IMR-90 (cell line): Measurements from ENCODE around the gene ZNF346. TPM values are rescaled to one million over a fixed set of nuclear protein-coding genes. Genes with fewer than 3 reads are reported as not detected.

Experiments used
- ATAC-seq: fragments of 200-7000 bp; cut with Tn5 transposase; 2 replicates; pipeline ENCODE4 v1.9.1; 2020; ENCODE audit warnings: low read depth, mild to moderate bottlenecking, moderate library complexity
- BruUV-seq: library from RNA; stranded (reverse); fragments of 400-500 nt; replicated peaks from 2 replicates; lab custom pipeline; 2021; lab: Mats Ljungman, UMichigan
- CTCF ChIA-PET: fragments of 300-600 bp; formaldehyde crosslinking; extraction: SDS; loops from one replicate; lab custom pipeline; 2021; ENCODE audit warnings: antibody characterized with exemption; lab: Yijun Ruan, JAX
- POLR2A ChIA-PET: fragments of 300-600 bp; sonication (Branson Sonifier 250); formaldehyde crosslinking; loops from one replicate; lab custom pipeline; 2022; ENCODE audit warnings: antibody characterized with exemption; ENCODE audit not compliant: unreplicated experiment; lab: Charles Lee
- DNase-seq: peaks from one replicate; pipeline ENCODE4 v3.0.0; 2013
- H2AFZ ChIP-seq: replicated peaks from 2 replicates; pipeline ENCODE3; 2013; ENCODE audit warnings: low read length, mild to moderate bottlenecking; ENCODE audit not compliant: poor library complexity
- H2AK5ac ChIP-seq: 2 replicates; pipeline ENCODE4 v1.6.1; 2013; ENCODE audit warnings: low read depth, low read length, inconsistent platforms
- H2AK9ac ChIP-seq: replicated peaks from 2 replicates; pipeline ENCODE3; 2013; ENCODE audit warnings: mild to moderate bottlenecking, low read depth, low read length, moderate library complexity; ENCODE audit not compliant: poor library complexity
- H2BK120ac ChIP-seq: 2 replicates; pipeline ENCODE4 v1.6.1; 2013; ENCODE audit warnings: low read depth, low read length, inconsistent platforms
- H2BK15ac ChIP-seq: 3 replicates; pipeline ENCODE4 v1.6.1; 2013; ENCODE audit warnings: low read depth, low read length, inconsistent platforms
- H2BK20ac ChIP-seq: 2 replicates; pipeline ENCODE4 v1.6.1; 2013; ENCODE audit warnings: low read depth, mild to moderate bottlenecking, inconsistent platforms, low read length, moderate library complexity
- H2BK5ac ChIP-seq: 2 replicates; pipeline ENCODE4 v1.6.1; 2013; ENCODE audit warnings: mild to moderate bottlenecking, low read depth, low read length, inconsistent platforms; ENCODE audit not compliant: poor library complexity, severe bottlenecking
- H3K14ac ChIP-seq: replicated peaks from 2 replicates; pipeline ENCODE4 v1.6.1; 2013; ENCODE audit warnings: low read depth, low read length, inconsistent platforms
- H3K18ac ChIP-seq: 2 replicates; pipeline ENCODE4 v1.6.1; 2013; ENCODE audit warnings: low read depth, low read length, control low read depth
- H3K23ac ChIP-seq: 2 replicates; pipeline ENCODE4 v1.6.1; 2013; ENCODE audit warnings: low read depth, low read length, inconsistent platforms
- H3K27ac ChIP-seq: 2 replicates; pipeline ENCODE4 v1.5.1; 2013; ENCODE audit warnings: mild to moderate bottlenecking, control low read depth, low read length; ENCODE audit not compliant: insufficient read depth
- H3K27me3 ChIP-seq: 2 replicates; pipeline ENCODE4 v1.6.1; 2013; ENCODE audit warnings: low read length; ENCODE audit not compliant: control insufficient read depth, insufficient read depth
- H3K36me3 ChIP-seq: 2 replicates; pipeline ENCODE4 v1.6.1; 2013; ENCODE audit warnings: low read length, mixed read lengths; ENCODE audit not compliant: control insufficient read depth, insufficient read depth
- H3K4ac ChIP-seq: 2 replicates; pipeline ENCODE4 v1.6.1; 2013; ENCODE audit warnings: low read depth, low read length, inconsistent platforms
- H3K4me1 ChIP-seq: 2 replicates; pipeline ENCODE4 v1.6.1; 2013; ENCODE audit warnings: low read length, mixed read lengths; ENCODE audit not compliant: control insufficient read depth, insufficient read depth
- H3K4me2 ChIP-seq: 2 replicates; pipeline ENCODE4 v1.6.1; 2013; ENCODE audit warnings: low read depth, mild to moderate bottlenecking, control low read depth, low read length, moderate library complexity
- H3K4me3 ChIP-seq: 2 replicates; pipeline ENCODE4 v1.5.1; 2013; ENCODE audit warnings: low read depth, mild to moderate bottlenecking, control low read depth, low read length, moderate library complexity; ENCODE audit not compliant: insufficient read depth
- H3K56ac ChIP-seq: 2 replicates; pipeline ENCODE4 v1.6.1; 2013; ENCODE audit warnings: low read length, inconsistent platforms; ENCODE audit not compliant: insufficient read depth; ENCODE audit errors: extremely low read depth
- H3K79me1 ChIP-seq, 2 experiments: 2 replicates each; pipeline ENCODE4 v1.6.1; 2013; ENCODE audit warnings: low read length in 2 of 2, inconsistent platforms in 1 of 2, low read depth in 1 of 2
- H3K9ac ChIP-seq: 2 replicates; pipeline ENCODE4 v1.6.1; 2013; ENCODE audit warnings: low read depth, low read length, control low read depth
- H3K9me1 ChIP-seq: 2 replicates; pipeline ENCODE4 v1.6.1; 2013; ENCODE audit warnings: low read length, inconsistent platforms; ENCODE audit not compliant: insufficient read depth
- H3K9me3 ChIP-seq: 2 replicates; pipeline ENCODE4 v1.6.1; 2013; ENCODE audit warnings: low read length; ENCODE audit not compliant: control insufficient read depth, insufficient read depth
- H4K20me1 ChIP-seq: 2 replicates; pipeline ENCODE4 v1.6.1; 2013; ENCODE audit warnings: low read length, inconsistent platforms; ENCODE audit not compliant: insufficient read depth
- H4K5ac ChIP-seq: 2 replicates; pipeline ENCODE4 v1.6.1; 2013; ENCODE audit warnings: mild to moderate bottlenecking, low read depth, low read length, control low read depth
- H4K8ac ChIP-seq, 2 experiments: 2 replicates each; pipeline ENCODE4 v1.6.1; 2013; ENCODE audit warnings: low read depth in 2 of 2, low read length in 2 of 2, control low read depth in 1 of 2, inconsistent platforms in 1 of 2
- H4K91ac ChIP-seq: 2 replicates; pipeline ENCODE4 v1.6.1; 2013; ENCODE audit warnings: low read depth, low read length, inconsistent platforms; ENCODE audit not compliant: insufficient read depth
- BHLHE40 ChIP-seq: fragments of 150-350 bp; IDR thresholded peaks from 2 replicates; pipeline ENCODE4 v1.6.1; 2016; ENCODE audit warnings: mild to moderate bottlenecking, low read depth, low read length
- CEBPB ChIP-seq: IDR thresholded peaks from 2 replicates; pipeline ENCODE4 v1.6.1; 2012; ENCODE audit warnings: low read depth, low read length, improper control_type of control experiment
- CHD1 ChIP-seq: IDR thresholded peaks from 2 replicates; pipeline ENCODE4 v1.6.1; 2012; ENCODE audit warnings: low read depth, low read length, improper control_type of control experiment
- CTCF ChIP-seq: conservative IDR thresholded peaks from 2 replicates; pipeline ENCODE4 v1.5.1; 2012; ENCODE audit warnings: mild to moderate bottlenecking, low read depth, low read length, improper control_type of control experiment
- ELK1 ChIP-seq: fragments of 150-350 bp; IDR thresholded peaks from 2 replicates; pipeline ENCODE4 v1.6.1; 2016; ENCODE audit warnings: low read depth, mild to moderate bottlenecking, low read length, moderate library complexity, borderline replicate concordance
- FOS ChIP-seq: fragments of 150-350 bp; IDR thresholded peaks from 2 replicates; pipeline ENCODE4 v1.6.1; 2016; ENCODE audit warnings: low read depth, low read length
- MAFK ChIP-seq: IDR thresholded peaks from 2 replicates; pipeline ENCODE4 v1.6.1; 2012; ENCODE audit warnings: low read depth, low read length, improper control_type of control experiment
- MAZ ChIP-seq: IDR thresholded peaks from 2 replicates; pipeline ENCODE4 v1.6.1; 2012; ENCODE audit warnings: low read depth, mild to moderate bottlenecking, low read length, improper control_type of control experiment, moderate library complexity, borderline replicate concordance
- MXI1 ChIP-seq: IDR thresholded peaks from 2 replicates; pipeline ENCODE4 v1.6.1; 2012; ENCODE audit warnings: low read depth, mild to moderate bottlenecking, low read length, moderate library complexity, borderline replicate concordance
- NFE2L2 ChIP-seq: fragments of 150-350 bp; IDR thresholded peaks from 2 replicates; pipeline ENCODE4 v1.6.1; 2016; ENCODE audit warnings: low read depth, mild to moderate bottlenecking, low read length
- POLR2A ChIP-seq: IDR thresholded peaks from 2 replicates; pipeline ENCODE4 v1.6.1; 2012; ENCODE audit warnings: mild to moderate bottlenecking, low read depth, low read length
- RAD21 ChIP-seq: IDR thresholded peaks from 2 replicates; pipeline ENCODE4 v1.6.1; 2012; ENCODE audit warnings: low read length, improper control_type of control experiment
- RCOR1 ChIP-seq: IDR thresholded peaks from 2 replicates; pipeline ENCODE4 v1.6.1; 2012; ENCODE audit warnings: mild to moderate bottlenecking, low read length, improper control_type of control experiment; ENCODE audit not compliant: insufficient replicate concordance
- RFX5 ChIP-seq: IDR thresholded peaks from 2 replicates; pipeline ENCODE4 v1.8.0; 2012; ENCODE audit warnings: low read depth, mild to moderate bottlenecking, low read length, moderate library complexity
- SMC3 ChIP-seq: fragments of 150-350 bp; IDR thresholded peaks from 2 replicates; pipeline ENCODE4 v1.6.1; 2016; ENCODE audit warnings: low read depth, mild to moderate bottlenecking, antibody characterized with exemption, low read length, moderate library complexity
- WGBS, 2 experiments: methylation state at CpG; one replicate each; pipeline versions ENCODE4 v1.1.5 to v1.1.7; 2013; ENCODE audit warnings: missing lambda C conversion rate in 2 of 2; ENCODE audit not compliant: insufficient read length in 1 of 2; ENCODE audit errors: extremely low coverage in 2 of 2; 5-methylcytosine and 5-hydroxymethylcytosine counted together
- dilution Hi-C: fragments of 300-500 bp; cut with HindIII; formaldehyde crosslinking; loops from one replicate; pipeline ENCODE4 v1.14.3; 2018; ENCODE audit warnings: low sequenced_read_pairs; ENCODE audit not compliant: unreplicated experiment
- in situ Hi-C: fragments of 300-500 bp; cut with MboI; formaldehyde crosslinking; loops from 3 replicates; pipeline ENCODE4 v1.14.3; 2019; ENCODE audit warnings: low sequenced_read_pairs, inconsistent platforms, mixed read lengths
- intact Hi-C: fragments of 100-400 bp; cut with micrococcal nuclease; formaldehyde crosslinking; loops from 2 replicates; pipeline ENCODE4 v1.10.0; 2022
- polyA plus RNA-seq, 3 experiments: library from polyadenylated mRNA; depleted of rRNA; stranded (reverse); fragments of >200 nt; gene quantifications; 2 replicates each; pipeline ENCODE4 v1.2.3, GENCODE V29; 2012; ENCODE audit warnings: low replicate concordance in 1 of 3
- total RNA-seq: library from RNA; depleted of rRNA; stranded (reverse); fragments of >200 nt; gene quantifications from 2 replicates; pipeline ENCODE4 v1.2.3, GENCODE V29; 2012
- TF ChIP-seq, protein P1 (sequence below): fragments of 150-350 bp; IDR thresholded peaks from 2 replicates; pipeline ENCODE4 v1.6.1; 2017; ENCODE audit warnings: mild to moderate bottlenecking, antibody characterized with exemption, low read length, low read depth

The ZNF346 gene
- total and polyA plus RNA-seq, 2 of the 4 experiments (the other 2 are of a cell fraction): 15.1 to 17.0 TPM

- DNase-seq (no peak), ATAC-seq (no peak)
- dilution Hi-C loops: no loop called here
- no peaks in the 10 kb centered on the region for H3K4me1 ChIP-seq
- H3K9me1 ChIP-seq: no peaks in the 10 kb centered on the region; the same call in 1 of the 2 replicates
- H3K27ac ChIP-seq: no peak overlapping the region
- no TSS peak for BruUV-seq
- peaks cover 36% of the 10 kb centered on the region for H4K20me1 ChIP-seq
- H2BK20ac ChIP-seq: no peak overlapping the region
- H3K23ac ChIP-seq: no peak overlapping the region
- intact Hi-C loops: no loop called here
- no peak overlapping the region for H2BK5ac ChIP-seq
- ChIA-PET POLR2A (interaction anchor here (0.6 kb wide), 1 partner anchor 46 kb away, joined by 3 read pairs; no protein-coding TSS in a partner anchor), CTCF (no interaction called here)
- H3K4me3 ChIP-seq: no peak overlapping the region
- H3K9ac ChIP-seq: no peak overlapping the region
- TF ChIP-seq CEBPB (no peak), MAZ (no peak), FOS (no peak), SMC3 (no peak), MXI1 (no peak), POLR2A (no peak), ELK1 (no peak), CHD1 (no peak), RFX5 (no peak), RCOR1 (no peak), MAFK (no peak), CTCF (no peak), BHLHE40 (no peak), RAD21 (no peak), NFE2L2 (no peak)
- TF ChIP-seq, protein P1, sequence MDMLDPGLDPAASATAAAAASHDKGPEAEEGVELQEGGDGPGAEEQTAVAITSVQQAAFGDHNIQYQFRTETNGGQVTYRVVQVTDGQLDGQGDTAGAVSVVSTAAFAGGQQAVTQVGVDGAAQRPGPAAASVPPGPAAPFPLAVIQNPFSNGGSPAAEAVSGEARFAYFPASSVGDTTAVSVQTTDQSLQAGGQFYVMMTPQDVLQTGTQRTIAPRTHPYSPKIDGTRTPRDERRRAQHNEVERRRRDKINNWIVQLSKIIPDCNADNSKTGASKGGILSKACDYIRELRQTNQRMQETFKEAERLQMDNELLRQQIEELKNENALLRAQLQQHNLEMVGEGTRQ: no peak
- H4K5ac ChIP-seq: no peak overlapping the region
- no peak overlapping the region for H2BK120ac ChIP-seq
- no peaks in the 10 kb centered on the region for H3K9me3 ChIP-seq
- no peak overlapping the region for H3K14ac ChIP-seq
- WGBS, 2 experiments: 100% methylated on average over 2 of the region's 2 CpGs; no CpG with 5 or more reads in 1 of the 2 experiments
- in situ Hi-C loops: no loop called here
- H3K56ac ChIP-seq: no peak overlapping the region
- H3K27me3 ChIP-seq: no peaks in the 10 kb centered on the region
- H3K18ac ChIP-seq: no peak overlapping the region
- no peak overlapping the region for H3K4me2 ChIP-seq
- H3K4ac ChIP-seq: no peak overlapping the region
- no peak overlapping the region for H4K8ac ChIP-seq
- H4K91ac ChIP-seq: no peak overlapping the region
- no peak overlapping the region for H2AK9ac ChIP-seq
- H2BK15ac ChIP-seq: no peak overlapping the region
- H2AK5ac ChIP-seq: no peak overlapping the region
- no peak overlapping the region for H2AFZ ChIP-seq
- peaks cover 7% of the 10 kb centered on the region for H3K36me3 ChIP-seq
- peaks cover 12 to 56% of the 10 kb centered on the region in 2 experiments for H3K79me1 ChIP-seq
Measured at GRCh38 chr5:176985516-176985915, 37.0 kb upstream of the ZNF346 start.
